ENCODE measurements around the gene SMG9. TPM values are rescaled to one million over a fixed set of nuclear protein-coding genes. Genes with fewer than 3 reads are reported as not detected.

Gene SMG9
- total RNA-seq, 2 donors from 2014 or later, result 18.3 to 49.1 TPM

DNA sequence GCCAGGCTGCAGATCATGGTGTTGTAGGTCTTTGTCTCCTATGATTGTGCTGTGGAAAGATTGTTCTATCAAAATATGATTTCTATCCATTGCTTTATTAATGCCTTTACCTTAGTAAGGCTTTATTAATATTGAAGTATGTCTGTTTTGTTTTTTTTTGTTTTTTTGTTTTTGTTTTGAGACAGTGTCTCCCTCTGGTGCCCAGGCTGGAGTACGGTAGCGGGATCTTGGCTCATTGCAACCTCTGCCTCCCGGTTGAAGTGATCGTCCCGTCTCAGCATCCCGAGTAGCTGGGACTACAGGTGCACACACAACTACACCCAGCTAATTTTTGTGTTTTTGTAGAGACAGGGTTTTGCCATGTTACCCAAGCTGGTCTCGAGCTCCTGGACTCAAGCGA, 31.2 kb downstream of the SMG9 start:
- no peaks in the 10 kb centered on the region for H3K9me3 ChIP-seq
- no peak for DNase-seq (ENCODE audit: low spot score)
- no peak for ATAC-seq (ENCODE audit: insufficient number of reproducible peaks, low FRiP score, low read depth)
- no peaks in the 10 kb centered on the region for H3K4me1 ChIP-seq (ENCODE audit: control insufficient read depth in 1 of 2, low read depth in 2 of 2)
- TF ChIP-seq CTCF (IDR thresholded peaks at IDR 0.05), result no peak
- H3K27ac ChIP-seq, result no peak overlapping the region
- peaks cover 3% of the 10 kb centered on the region for H3K36me3 ChIP-seq
- no peaks in the 10 kb centered on the region for H3K27me3 ChIP-seq (replicated peaks; ENCODE audit: insufficient read depth)
- H3K4me3 ChIP-seq, result no peak overlapping the region

DNA sequence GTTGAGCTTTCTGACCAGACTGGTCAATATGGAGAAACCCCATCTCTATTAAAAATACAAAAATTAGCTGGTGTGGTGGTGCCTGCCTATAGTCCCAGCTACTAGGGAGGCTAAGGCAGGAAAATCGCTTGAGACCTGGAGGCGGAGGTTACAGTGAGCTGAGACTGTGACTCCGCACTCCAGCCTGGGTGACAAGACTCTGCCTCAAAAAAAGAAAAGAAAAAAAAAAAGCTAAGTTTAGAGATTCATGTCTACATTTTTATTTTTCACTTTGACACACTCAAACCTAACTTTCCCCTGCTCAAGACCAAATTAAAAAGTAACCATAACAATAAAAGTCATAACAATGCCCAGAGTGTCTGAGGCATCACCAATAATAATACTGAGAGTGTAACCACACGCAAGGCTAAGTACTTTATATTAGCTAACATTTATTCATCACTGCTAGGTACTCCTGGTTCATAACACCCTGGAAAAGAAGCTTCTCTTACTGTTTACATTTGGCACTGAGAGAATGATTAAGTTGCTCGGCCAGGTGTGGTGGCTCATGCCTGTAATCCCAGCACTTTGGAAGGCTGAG, 33.2 kb downstream of the SMG9 start:
- H3K27ac ChIP-seq, result no peak overlapping the region
- no peak for TF ChIP-seq CTCF (IDR thresholded peaks at IDR 0.05)
- no peaks in the 10 kb centered on the region for H3K27me3 ChIP-seq (replicated peaks; ENCODE audit: insufficient read depth)
- ATAC-seq (ENCODE audit: insufficient number of reproducible peaks, low FRiP score, low read depth) (no peak), DNase-seq (ENCODE audit: low spot score) (no peak)
- H3K9me3 ChIP-seq, result no peaks in the 10 kb centered on the region
- H3K4me1 ChIP-seq (ENCODE audit: control insufficient read depth in 1 of 2, low read depth in 2 of 2), result no peaks in the 10 kb centered on the region
- H3K4me3 ChIP-seq, result no peak overlapping the region
- no peaks in the 10 kb centered on the region for H3K36me3 ChIP-seq

- ATAC-seq (ENCODE audit: insufficient number of reproducible peaks, low FRiP score, low read depth), result no peak
- Histone ChIP-seq H3K27ac (no peak overlapping the region), H3K4me1 (ENCODE audit: control insufficient read depth in 1 of 2, low read depth in 2 of 2) (no peaks in the 10 kb centered on the region), H3K4me3 (no peak overlapping the region), H3K9me3 (no peaks in the 10 kb centered on the region), H3K36me3 (no peaks in the 10 kb centered on the region), H3K27me3 (replicated peaks; ENCODE audit: insufficient read depth) (no peaks in the 10 kb centered on the region)
- no peak for DNase-seq (ENCODE audit: low spot score)
- TF ChIP-seq CTCF (IDR thresholded peaks at IDR 0.05), result no peak
These were observed 33.8 kb downstream of the SMG9 start for GRCh38 chr19:43720936-43721335.

GRCh38 chr19:43719918-43720317, 34.8 kb downstream of the SMG9 start:
- Histone ChIP-seq H3K27ac (no peak overlapping the region), H3K9me3 (no peaks in the 10 kb centered on the region), H3K36me3 (no peaks in the 10 kb centered on the region), H3K4me3 (no peak overlapping the region), H3K27me3 (replicated peaks; ENCODE audit: insufficient read depth) (no peaks in the 10 kb centered on the region), H3K4me1 (ENCODE audit: control insufficient read depth in 1 of 2, low read depth in 2 of 2) (no peaks in the 10 kb centered on the region)
- TF ChIP-seq CTCF (IDR thresholded peaks at IDR 0.05), result no peak
- no peak for DNase-seq (ENCODE audit: low spot score)
- no peak for ATAC-seq (ENCODE audit: insufficient number of reproducible peaks, low FRiP score, low read depth)

DNA sequence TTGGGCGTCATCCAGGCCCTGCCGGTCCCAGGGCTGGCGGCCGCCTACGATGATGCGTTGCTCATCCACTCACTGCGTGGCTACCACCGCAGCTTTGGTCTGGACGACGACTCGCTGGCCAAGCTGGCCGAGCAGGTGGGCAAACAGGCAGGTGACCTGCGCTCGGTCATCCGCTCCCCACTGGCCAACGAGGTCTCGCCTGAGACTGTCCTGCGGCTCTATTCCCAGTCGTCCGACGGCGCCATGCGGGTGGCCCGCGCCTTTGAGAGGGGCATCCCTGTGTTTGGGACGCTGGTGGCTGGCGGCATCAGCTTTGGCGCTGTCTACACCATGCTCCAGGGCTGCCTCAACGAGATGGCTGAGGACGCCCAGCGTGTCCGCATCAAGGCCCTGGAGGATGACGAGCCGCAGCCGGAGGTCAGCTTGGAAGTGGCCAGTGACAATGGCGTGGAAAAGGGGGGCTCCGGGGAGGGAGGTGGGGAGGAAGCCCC, 35.3 kb downstream of the SMG9 start:
- Histone ChIP-seq H3K4me3 (no peak overlapping the region), H3K27ac (no peak overlapping the region), H3K9me3 (no peaks in the 10 kb centered on the region), H3K4me1 (ENCODE audit: control insufficient read depth in 1 of 2, low read depth in 2 of 2) (no peaks in the 10 kb centered on the region), H3K27me3 (replicated peaks; ENCODE audit: insufficient read depth) (no peaks in the 10 kb centered on the region), H3K36me3 (no peaks in the 10 kb centered on the region)
- no peak for TF ChIP-seq CTCF (IDR thresholded peaks at IDR 0.05)
- DNase-seq (ENCODE audit: low spot score), result no peak
- no peak for ATAC-seq (ENCODE audit: insufficient number of reproducible peaks, low FRiP score, low read depth)
